ENCODE measurements around the gene DIS3.
"Not testable (repeated sequence)": the region's sequence is repeated elsewhere in the genome, so short reads cannot be mapped to it uniquely, and the experiment has no call there.

Gene DIS3

GRCh38 chr13:72740015-72740414 is 41.7 kb downstream of the DIS3 start:
- DNase-seq (ENCODE audit: low spot score) = no peak

- DNase-seq (ENCODE audit: low spot score) = no peak
Observed at GRCh38 chr13:72737033-72737432, 44.7 kb downstream of the DIS3 start.

DNA sequence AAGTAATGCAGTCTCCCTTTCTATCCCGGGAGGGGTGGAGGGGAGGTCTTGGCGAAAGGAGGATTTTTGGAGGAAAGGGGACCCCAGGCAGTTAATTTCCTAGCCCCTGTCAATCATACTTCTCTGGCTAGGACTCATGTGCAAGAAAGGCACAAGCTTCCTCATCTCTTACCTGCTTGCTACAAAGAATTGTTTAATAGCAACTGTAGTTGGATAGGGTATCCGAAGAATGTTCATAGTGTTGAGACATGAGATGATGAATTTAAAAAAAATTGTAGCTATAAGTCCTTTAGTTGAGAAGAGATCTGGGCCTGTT is 53.5 kb downstream of the DIS3 start:
- no peak for DNase-seq (ENCODE audit: low spot score)

GRCh38 chr13:72727417-72728289 is 54.0 kb downstream of the DIS3 start, which contains the start of the genes BORA and MZT1:
Gene BORA (plus strand): TSS chr13:72727923. CDS start chr13:72728941, 1,018 bp downstream.
Gene MZT1 (minus strand): TSS chr13:72727629. CDS start chr13:72727602, 27 bp downstream.
- DNase-seq (ENCODE audit: low spot score) = peak; percentile 96

GRCh38 chr13:72726726-72727416 is 54.8 kb downstream of the DIS3 start:
- no peak for DNase-seq (ENCODE audit: low spot score)

GRCh38 chr13:72726185-72726584 is 55.5 kb downstream of the DIS3 start:
- not testable (repeated sequence) for DNase-seq (ENCODE audit: low spot score)

- no peak for DNase-seq (ENCODE audit: low spot score)
Observed at GRCh38 chr13:72716776-72717175, 64.9 kb downstream of the DIS3 start.
